C4-2B (cell line): Measurements from ENCODE around the gene EMP2.

ENCODE experiments used
- CTCF ChIP-seq: fragments of 450-650 bp; conservative IDR thresholded peaks from 2 replicates; pipeline ENCODE4 v1.5.1; 2017; ENCODE audit warnings: mild to moderate bottlenecking
- ZFX ChIP-seq: fragments of 450-650 bp; IDR thresholded peaks from 2 replicates; pipeline ENCODE4 v1.6.1; 2017

- TF ChIP-seq CTCF: no peak
- TF ChIP-seq ZFX: no peak
Measured at GRCh38 chr16:10551881-10552280, 28.5 kb downstream of the EMP2 start.
